ENCODE measurements around the gene ZSWIM6. TPM values are rescaled to one million over a fixed set of nuclear protein-coding genes. Genes with fewer than 3 reads are reported as not detected.
A peak's percentile ranks its signal among the peaks of the same experiment; 100 is the strongest.

ZSWIM6 gene
- total RNA-seq, 2 donors from 2014 or later = 7.8 to 9.8 TPM

DNA sequence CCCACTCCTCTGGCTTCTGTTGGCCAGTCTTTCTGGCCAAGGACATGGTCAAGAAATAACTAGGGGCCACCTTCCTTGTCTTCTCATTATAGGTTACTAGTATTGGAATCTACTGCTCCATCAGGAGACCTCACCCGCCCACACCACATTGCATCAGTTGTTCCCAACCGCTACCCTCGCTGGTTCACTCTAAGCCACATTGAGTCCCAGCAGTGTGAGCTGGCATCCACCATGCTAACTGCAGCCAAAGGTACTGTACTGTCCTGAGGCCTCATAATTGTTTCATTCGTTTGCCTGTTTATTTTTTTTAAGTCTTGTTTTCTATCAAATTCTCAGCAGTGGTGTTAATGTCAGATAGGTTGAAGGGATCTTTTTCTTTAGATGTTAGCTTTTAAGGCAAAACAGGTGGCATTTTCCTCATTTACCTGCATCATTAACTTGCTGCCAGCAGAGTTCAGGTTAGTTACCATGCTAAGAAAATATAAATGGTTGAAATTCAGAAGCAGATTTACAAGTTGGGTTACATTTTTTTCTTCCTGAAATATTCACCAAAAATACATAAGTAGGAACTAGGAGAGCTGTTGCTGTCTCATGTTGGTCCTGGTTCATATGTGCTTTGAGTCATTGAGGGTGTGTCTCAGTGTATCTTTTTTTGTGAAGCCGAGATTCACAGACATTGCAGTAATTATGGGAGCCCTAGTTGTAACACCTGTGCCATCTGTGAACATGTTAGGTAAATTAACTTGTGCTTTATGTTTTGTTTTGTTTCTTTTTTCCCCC lies 206.9 kb downstream of the ZSWIM6 start:
- H3K4me3 Mint-ChIP-seq = no peak overlapping the region
- ATAC-seq (no peak), DNase-seq (ENCODE audit: low spot score) (no peak)
- H3K4me1 Mint-ChIP-seq (ENCODE audit: low read depth in 2 of 2) = peaks cover 10 to 11% of the 10 kb centered on the region in 2 donors
- H3K9me3 Mint-ChIP-seq = no peaks in the 10 kb centered on the region
- H3K27ac Mint-ChIP-seq = peak overlapping the region in 1 of 2 donors; percentile 47
- H3K36me3 Mint-ChIP-seq = peaks cover 40% of the 10 kb centered on the region
- H3K27me3 Mint-ChIP-seq = no peaks in the 10 kb centered on the region

DNA sequence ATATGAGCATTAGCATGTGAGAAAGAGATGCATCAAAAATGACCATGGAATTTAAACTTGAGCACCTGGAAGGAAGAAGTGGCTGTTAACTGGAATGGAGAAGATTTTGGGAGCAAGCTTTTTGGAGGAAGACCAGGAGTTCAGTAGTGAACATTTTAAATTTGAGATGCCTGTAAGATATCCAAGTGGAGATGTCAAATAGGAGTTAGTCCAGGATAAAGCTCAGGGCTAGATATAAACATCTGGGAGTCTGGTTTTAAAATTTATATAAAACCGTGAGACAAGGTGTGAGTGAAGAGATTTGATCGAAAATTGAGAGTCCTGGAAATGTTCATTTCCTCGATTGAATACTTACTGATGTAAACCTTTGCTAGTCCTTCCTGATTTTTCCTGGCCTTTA lies 217.5 kb downstream of the ZSWIM6 start:
- ATAC-seq = no peak
- peaks cover 4% of the 10 kb centered on the region for H3K36me3 Mint-ChIP-seq
- no peak overlapping the region for H3K4me3 Mint-ChIP-seq

DNA sequence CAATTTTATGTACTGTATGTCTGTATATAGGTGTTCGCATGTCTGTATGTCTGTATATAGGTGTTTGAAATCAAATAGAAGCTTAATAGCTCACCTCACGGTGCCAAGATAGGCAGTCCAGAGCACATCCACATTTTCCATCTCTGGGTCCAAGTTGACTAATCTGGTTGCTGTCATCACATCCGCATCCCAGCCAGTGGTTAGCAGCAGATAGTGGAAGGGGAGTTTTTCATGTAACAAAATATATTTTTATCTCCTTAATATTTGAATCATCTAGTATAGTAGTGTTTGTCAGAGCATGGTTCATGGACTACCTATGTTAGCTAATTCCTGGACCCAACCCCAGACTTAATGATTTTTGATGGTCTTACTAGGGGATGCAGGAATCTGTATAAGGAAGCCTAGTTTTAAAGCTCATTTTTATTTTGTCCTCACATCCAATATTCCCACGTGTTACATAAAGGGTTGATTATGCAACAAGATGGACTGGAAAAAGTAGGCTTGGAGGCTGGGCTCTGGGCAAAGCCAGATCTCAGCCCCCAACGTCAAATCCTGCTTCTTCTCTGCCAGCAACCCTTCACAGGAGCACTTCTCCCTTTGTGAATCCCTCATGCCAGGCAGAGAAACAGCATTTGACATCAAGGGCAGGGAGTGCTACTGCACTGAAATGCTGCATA lies 219.7 kb downstream of the ZSWIM6 start:
- no peaks in the 10 kb centered on the region for H3K4me1 Mint-ChIP-seq (ENCODE audit: low read depth in 2 of 2)
- H3K36me3 Mint-ChIP-seq = peaks cover 2% of the 10 kb centered on the region
- H3K27ac Mint-ChIP-seq = no peak overlapping the region
- no peaks in the 10 kb centered on the region for H3K9me3 Mint-ChIP-seq
- no peak overlapping the region for H3K4me3 Mint-ChIP-seq
- ATAC-seq (no peak), DNase-seq (ENCODE audit: low spot score) (no peak)
- H3K27me3 Mint-ChIP-seq = peaks cover 6 to 8% of the 10 kb centered on the region in 2 donors

More for the DNA sequence above, 217.5 kb downstream of the ZSWIM6 start:
- Mint-ChIP-seq H3K27me3 (no peaks in the 10 kb centered on the region), H3K27ac (no peak overlapping the region), H3K4me1 (ENCODE audit: low read depth in 2 of 2) (no peaks in the 10 kb centered on the region), H3K9me3 (no peaks in the 10 kb centered on the region)
- no peak for DNase-seq (ENCODE audit: low spot score)

GRCh38 chr5:61559146-61559545 lies 227.1 kb downstream of the ZSWIM6 start:
- ATAC-seq = no peak

DNA sequence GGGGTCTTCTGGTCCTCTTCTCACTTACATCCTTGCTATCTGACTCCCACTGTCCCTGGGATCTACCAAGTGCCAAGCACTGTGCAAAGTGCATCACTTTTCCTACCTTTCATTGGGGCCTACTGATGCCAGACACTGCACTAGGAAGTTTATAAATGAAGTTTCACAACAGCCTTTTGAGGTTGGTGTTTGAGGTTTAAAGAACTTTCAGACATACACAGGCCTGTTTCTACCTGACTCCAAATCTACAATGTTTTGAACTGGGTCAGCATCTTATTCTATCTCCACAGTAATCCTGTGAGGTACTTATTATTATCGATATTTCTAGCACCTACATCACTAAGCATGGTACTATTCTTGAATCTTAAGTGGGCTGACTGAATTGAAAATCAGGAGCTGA lies 227.7 kb downstream of the ZSWIM6 start:
- no peak for DNase-seq (ENCODE audit: low spot score)
- Mint-ChIP-seq H3K27me3 (peaks cover 12 to 15% of the 10 kb centered on the region in 2 donors), H3K4me1 (ENCODE audit: low read depth in 2 of 2) (no peaks in the 10 kb centered on the region), H3K27ac (no peak overlapping the region), H3K36me3 (no peaks in the 10 kb centered on the region), H3K4me3 (no peak overlapping the region), H3K9me3 (no peaks in the 10 kb centered on the region)
- ATAC-seq = no peak

More at GRCh38 chr5:61559146-61559545, 227.1 kb downstream of the ZSWIM6 start:
- no peak for DNase-seq (ENCODE audit: low spot score)
- H3K36me3 Mint-ChIP-seq = no peaks in the 10 kb centered on the region
- no peaks in the 10 kb centered on the region for H3K4me1 Mint-ChIP-seq (ENCODE audit: low read depth in 2 of 2)
- no peak overlapping the region for H3K27ac Mint-ChIP-seq
- H3K9me3 Mint-ChIP-seq = no peaks in the 10 kb centered on the region
- H3K4me3 Mint-ChIP-seq = no peak overlapping the region
- H3K27me3 Mint-ChIP-seq = peaks cover 12 to 15% of the 10 kb centered on the region in 2 donors

DNA sequence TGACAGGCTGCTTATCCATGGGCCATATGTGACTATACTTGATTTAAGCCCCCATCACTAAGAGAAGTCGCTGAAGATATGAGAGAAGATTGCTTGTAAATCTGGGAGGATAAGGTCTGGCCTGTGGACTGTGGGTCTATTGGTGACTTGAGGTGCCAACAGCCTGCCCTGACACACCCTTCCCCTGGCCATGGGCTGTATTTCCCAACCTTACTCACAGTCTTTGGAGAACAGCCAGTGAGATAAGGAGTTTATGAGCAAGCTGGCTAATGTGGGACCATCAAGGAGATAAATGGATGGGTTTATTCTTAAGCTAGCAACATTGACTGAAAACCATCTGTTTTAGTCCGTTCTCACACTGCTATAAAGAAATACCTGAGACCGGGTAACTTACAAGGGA lies 231.3 kb downstream of the ZSWIM6 start:
- ATAC-seq = no peak
- H3K4me1 Mint-ChIP-seq (ENCODE audit: low read depth in 2 of 2) = no peaks in the 10 kb centered on the region
- no peaks in the 10 kb centered on the region for H3K36me3 Mint-ChIP-seq
- H3K9me3 Mint-ChIP-seq = no peaks in the 10 kb centered on the region
- H3K27ac Mint-ChIP-seq = no peak overlapping the region
- H3K27me3 Mint-ChIP-seq = peaks cover 0 to 3% of the 10 kb centered on the region in 2 donors
- no peak overlapping the region for H3K4me3 Mint-ChIP-seq
- DNase-seq (ENCODE audit: low spot score) = no peak

DNA sequence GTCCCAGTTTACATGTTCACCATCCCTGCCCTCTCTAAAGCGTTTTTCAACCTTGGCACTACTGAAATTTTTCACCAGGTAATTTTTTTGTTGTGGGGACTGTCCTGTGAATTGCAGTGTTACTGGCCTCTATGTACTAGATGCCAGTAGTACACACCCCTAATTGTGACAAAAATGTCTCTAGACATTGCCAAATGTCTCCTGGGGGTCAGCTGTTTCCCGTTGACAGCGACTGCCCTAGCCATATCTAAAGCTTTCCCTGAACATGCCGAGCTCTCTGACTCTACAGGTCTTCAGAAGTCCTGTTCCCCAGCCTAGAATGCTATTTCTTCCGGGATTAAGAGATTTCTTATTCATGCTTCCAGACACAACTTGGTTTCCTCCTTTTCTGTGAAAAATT lies 235.3 kb downstream of the ZSWIM6 start:
- H3K4me1 Mint-ChIP-seq (ENCODE audit: low read depth in 2 of 2) = no peaks in the 10 kb centered on the region
- H3K27ac Mint-ChIP-seq = no peak overlapping the region
- H3K9me3 Mint-ChIP-seq = no peaks in the 10 kb centered on the region
- H3K4me3 Mint-ChIP-seq = no peak overlapping the region
- no peak for DNase-seq (ENCODE audit: low spot score)
- no peaks in the 10 kb centered on the region for H3K27me3 Mint-ChIP-seq
- no peaks in the 10 kb centered on the region for H3K36me3 Mint-ChIP-seq
- ATAC-seq = no peak

DNA sequence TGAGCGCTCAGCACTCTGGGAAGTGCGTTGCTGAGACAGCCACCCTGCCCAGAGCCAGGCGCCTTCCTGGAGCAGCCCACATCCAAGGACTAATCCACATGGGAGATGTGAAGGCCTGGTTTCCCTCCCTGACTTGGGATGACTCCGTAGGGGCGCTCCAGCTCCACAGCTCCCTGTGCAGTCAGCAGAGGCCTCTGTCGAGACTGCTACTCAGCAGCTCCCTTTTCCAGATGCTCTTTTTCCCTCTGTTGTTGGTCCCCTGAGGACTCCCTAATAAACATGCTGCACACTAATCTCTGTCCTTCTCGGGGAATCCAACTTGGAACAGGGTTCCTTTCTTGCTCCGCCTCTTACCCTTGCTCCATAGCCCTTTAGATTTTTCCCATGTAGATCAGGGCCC lies 237.3 kb downstream of the ZSWIM6 start:
- no peaks in the 10 kb centered on the region for H3K27me3 Mint-ChIP-seq
- ATAC-seq (no peak), DNase-seq (ENCODE audit: low spot score) (no peak)
- no peaks in the 10 kb centered on the region for H3K9me3 Mint-ChIP-seq
- H3K4me1 Mint-ChIP-seq (ENCODE audit: low read depth in 2 of 2) = no peaks in the 10 kb centered on the region
- H3K4me3 Mint-ChIP-seq = no peak overlapping the region
- no peak overlapping the region for H3K27ac Mint-ChIP-seq
- H3K36me3 Mint-ChIP-seq = no peaks in the 10 kb centered on the region

GRCh38 chr5:61570767-61571166 lies 238.7 kb downstream of the ZSWIM6 start:
- ATAC-seq = no peak
- Mint-ChIP-seq H3K36me3 (no peaks in the 10 kb centered on the region), H3K9me3 (no peaks in the 10 kb centered on the region), H3K4me3 (no peak overlapping the region), H3K27me3 (peaks cover 0 to 2% of the 10 kb centered on the region in 2 donors), H3K27ac (no peak overlapping the region), H3K4me1 (ENCODE audit: low read depth in 2 of 2) (no peaks in the 10 kb centered on the region)
- DNase-seq (ENCODE audit: low spot score) = no peak

- Mint-ChIP-seq H3K27ac (no peak overlapping the region), H3K4me1 (ENCODE audit: low read depth in 2 of 2) (no peaks in the 10 kb centered on the region), H3K4me3 (no peak overlapping the region), H3K9me3 (no peaks in the 10 kb centered on the region), H3K36me3 (no peaks in the 10 kb centered on the region), H3K27me3 (peaks cover 0 to 2% of the 10 kb centered on the region in 2 donors)
- no peak for ATAC-seq
- DNase-seq (ENCODE audit: low spot score) = no peak
Observed at GRCh38 chr5:61572959-61573358, 240.9 kb downstream of the ZSWIM6 start.

- ATAC-seq (no peak), DNase-seq (ENCODE audit: low spot score) (no peak)
- Mint-ChIP-seq H3K27ac (no peak overlapping the region), H3K4me1 (ENCODE audit: low read depth in 2 of 2) (no peaks in the 10 kb centered on the region), H3K4me3 (no peak overlapping the region), H3K9me3 (no peaks in the 10 kb centered on the region), H3K36me3 (no peaks in the 10 kb centered on the region), H3K27me3 (peaks cover 0 to 2% of the 10 kb centered on the region in 2 donors)
Observed at GRCh38 chr5:61575103-61575502, 243.0 kb downstream of the ZSWIM6 start.

GRCh38 chr5:61575581-61575980 lies 243.5 kb downstream of the ZSWIM6 start:
- Mint-ChIP-seq H3K9me3 (no peaks in the 10 kb centered on the region), H3K36me3 (no peaks in the 10 kb centered on the region), H3K27me3 (peaks cover 0 to 2% of the 10 kb centered on the region in 2 donors), H3K27ac (no peak overlapping the region), H3K4me3 (no peak overlapping the region), H3K4me1 (ENCODE audit: low read depth in 2 of 2) (no peaks in the 10 kb centered on the region)
- DNase-seq (ENCODE audit: low spot score) (no peak), ATAC-seq (no peak)

DNA sequence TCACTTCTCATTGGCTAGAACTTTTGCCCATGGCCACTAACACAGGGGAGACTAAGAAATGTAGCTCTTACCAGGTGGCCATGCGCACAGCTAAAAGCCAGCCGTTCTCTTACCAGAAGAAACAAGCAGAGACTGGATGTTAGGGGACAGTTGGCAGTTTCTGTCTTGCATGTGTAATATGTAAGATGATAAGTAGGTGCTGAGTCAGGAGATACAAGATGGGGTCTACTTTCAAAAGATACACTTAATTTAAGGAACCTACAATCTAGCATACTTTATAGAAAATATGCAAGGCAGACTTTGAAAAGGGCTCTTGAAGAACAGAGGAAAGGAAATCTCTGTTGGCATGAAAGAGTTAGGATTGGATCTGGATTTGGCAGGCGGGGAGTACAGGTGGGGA lies 244.5 kb downstream of the ZSWIM6 start:
- no peaks in the 10 kb centered on the region for H3K4me1 Mint-ChIP-seq (ENCODE audit: low read depth in 2 of 2)
- no peak for ATAC-seq
- DNase-seq (ENCODE audit: low spot score) = no peak
- no peaks in the 10 kb centered on the region for H3K36me3 Mint-ChIP-seq
- H3K9me3 Mint-ChIP-seq = no peaks in the 10 kb centered on the region
- H3K4me3 Mint-ChIP-seq = no peak overlapping the region
- no peak overlapping the region for H3K27ac Mint-ChIP-seq
- peaks cover 0 to 2% of the 10 kb centered on the region in 2 donors for H3K27me3 Mint-ChIP-seq

DNA sequence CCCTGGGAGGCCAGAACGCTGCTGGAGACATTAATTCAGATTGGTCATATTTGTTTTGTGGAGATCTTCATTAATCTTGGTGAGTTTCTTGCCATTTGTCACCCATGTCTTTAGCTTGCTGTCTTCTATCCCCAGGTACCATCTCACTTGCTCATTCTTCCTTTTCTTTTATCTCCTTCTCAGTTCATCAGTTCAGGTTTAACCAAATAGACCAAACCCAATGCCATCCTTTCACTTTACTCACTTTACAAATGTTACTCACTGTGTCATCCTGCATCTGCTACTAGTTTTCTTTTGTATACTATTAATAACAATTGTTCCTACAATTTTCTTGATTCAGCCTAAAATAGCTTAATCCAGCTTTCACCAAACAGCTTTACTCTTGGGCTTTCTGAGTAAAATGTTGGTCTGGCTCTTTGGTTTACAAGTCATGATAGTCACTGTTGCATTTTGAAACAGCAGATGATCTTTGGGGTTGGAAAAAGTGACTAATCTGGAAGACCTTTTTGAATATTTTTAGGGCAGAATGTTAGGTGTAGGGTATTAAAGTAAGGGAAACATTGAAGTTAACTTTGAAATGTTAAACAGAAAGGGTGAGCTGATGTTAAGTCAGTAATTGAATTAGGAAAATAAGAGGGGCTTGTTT lies 246.9 kb downstream of the ZSWIM6 start:
- Mint-ChIP-seq H3K36me3 (no peaks in the 10 kb centered on the region), H3K27me3 (peaks cover 0 to 5% of the 10 kb centered on the region in 2 donors), H3K4me3 (no peak overlapping the region), H3K4me1 (ENCODE audit: low read depth in 2 of 2) (no peaks in the 10 kb centered on the region), H3K27ac (no peak overlapping the region), H3K9me3 (no peaks in the 10 kb centered on the region)
- DNase-seq (ENCODE audit: low spot score) = no peak
- ATAC-seq = no peak
